Skeletal muscle tissue (tissue), 4 donors: ENCODE measurements around the gene ERAP2. TPM values are rescaled to one million over a fixed set of nuclear protein-coding genes. Genes with fewer than 3 reads are reported as not detected.
A peak's percentile ranks its signal among the peaks of the same experiment; 100 is the strongest.

ENCODE experiments used
- H3K27ac ChIP-seq: one replicate; pipeline ENCODE4 v1.7.0; 2013; ENCODE audit warnings: mild to moderate bottlenecking, low read depth, low read length, inconsistent platforms
- H3K27me3 ChIP-seq, 3 donors: one replicate each; pipeline ENCODE4 v1.7.0; 2013; ENCODE audit warnings: low read length in 3 of 3; ENCODE audit not compliant: control insufficient read depth in 3 of 3, insufficient read depth in 3 of 3
- H3K36me3 ChIP-seq, 3 donors: one replicate each; pipeline ENCODE4 v1.7.0; 2013; ENCODE audit warnings: low read length in 3 of 3; ENCODE audit not compliant: control insufficient read depth in 3 of 3, insufficient read depth in 3 of 3
- H3K4me1 ChIP-seq, 3 donors: one replicate each; pipeline ENCODE4 v1.7.0; 2013; ENCODE audit warnings: low read length in 3 of 3, mild to moderate bottlenecking in 3 of 3; ENCODE audit not compliant: control insufficient read depth in 3 of 3, insufficient read depth in 3 of 3
- H3K4me3 ChIP-seq, 3 donors: one replicate each; pipeline ENCODE4 v1.7.0; 2013; ENCODE audit warnings: low read length in 3 of 3
- H3K9ac ChIP-seq, 3 donors: one replicate each; pipeline ENCODE4 v1.7.0; 2013; ENCODE audit warnings: low read length in 3 of 3, mild to moderate bottlenecking in 3 of 3, moderate library complexity in 2 of 3, low read depth in 1 of 3
- H3K9me3 ChIP-seq, 3 donors: one replicate each; pipeline ENCODE4 v1.7.0; 2013; ENCODE audit warnings: low read length in 3 of 3; ENCODE audit not compliant: control insufficient read depth in 3 of 3
- total RNA-seq: library from RNA; depleted of rRNA; stranded (reverse); fragments of >200 nt; gene quantifications from one replicate; pipeline ENCODE4 v1.2.3, GENCODE V29; 2014
- donor health status: Osteomylitis.

Gene ERAP2
- total RNA-seq, 1 donor from 2014 or later: 20.9 TPM

DNA sequence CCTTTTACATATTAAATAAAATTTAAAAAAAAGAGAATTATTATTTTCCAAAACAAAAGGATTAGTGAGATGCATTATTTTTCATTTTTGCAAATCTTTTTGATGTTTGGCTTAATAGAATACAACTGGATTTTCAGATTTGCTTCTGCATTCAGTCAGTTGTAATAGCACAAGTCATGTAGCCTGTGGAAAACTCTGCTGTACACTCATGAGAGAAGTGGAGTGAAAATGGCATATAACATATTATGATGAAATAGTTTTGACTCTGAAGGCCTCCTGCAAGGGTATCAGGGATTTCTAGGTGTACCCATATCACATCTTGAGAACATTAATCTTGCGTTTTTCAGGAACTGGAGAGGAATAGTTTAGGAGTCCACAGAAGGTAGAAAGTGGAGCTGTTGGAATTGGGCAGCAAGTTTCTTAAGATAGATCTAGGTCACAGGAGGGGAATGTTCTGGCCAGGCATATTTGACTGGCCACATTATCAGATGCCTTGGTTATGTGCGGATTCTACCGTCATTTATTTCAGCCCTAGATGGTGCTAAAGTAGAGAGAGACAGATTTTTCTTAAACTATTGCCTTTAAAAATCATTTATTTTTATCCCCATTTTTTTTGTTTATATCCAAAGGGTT is 75.9 kb downstream of the ERAP2 start:
- Histone ChIP-seq H3K27ac (peak overlapping the region; percentile 90), H3K36me3 (no peaks in the 10 kb centered on the region), H3K4me1 (peaks cover 12 to 20% (median 18%) of the 10 kb centered on the region in 3 donors), H3K4me3 (peak overlapping the region in 2 of 3 donors; percentile 22 to 60), H3K27me3 (no peaks in the 10 kb centered on the region), H3K9ac (peak overlapping the region; percentile 22 to 60 (median 52)), H3K9me3 (no peaks in the 10 kb centered on the region)

DNA sequence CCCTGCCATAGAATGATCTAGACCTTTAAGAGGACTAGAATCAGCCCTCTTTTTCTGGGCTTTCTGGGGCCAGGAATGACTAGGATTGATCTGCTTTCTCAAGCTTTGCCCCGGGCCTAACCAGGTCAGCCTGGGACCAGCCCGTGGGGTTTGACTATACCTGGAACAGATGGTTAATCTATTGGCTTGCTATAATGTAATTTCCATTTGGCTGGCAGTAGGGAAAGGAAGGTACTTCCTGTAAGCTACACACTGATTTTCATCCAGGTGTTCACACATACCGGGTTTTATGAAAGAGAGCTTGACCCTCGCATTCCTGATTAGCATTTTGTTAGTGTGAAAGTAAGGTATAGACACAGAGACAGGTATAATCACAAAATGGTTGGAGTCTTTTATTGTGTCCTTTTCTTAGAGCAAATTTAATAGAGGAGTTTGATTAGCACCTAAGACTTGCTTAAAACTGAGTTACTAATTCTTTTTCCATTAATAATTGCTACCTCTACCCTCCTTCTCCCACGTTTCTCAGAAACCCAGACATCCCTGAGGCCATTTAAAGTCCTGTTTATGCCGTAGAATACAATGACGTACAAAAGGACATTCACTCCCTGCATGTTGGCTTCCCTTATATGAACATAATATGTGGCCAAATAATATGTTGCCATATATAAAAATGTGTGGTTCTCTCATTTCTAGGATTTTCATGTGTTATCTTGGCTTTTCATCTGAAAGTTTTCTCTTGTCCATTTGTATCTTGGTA is 76.9 kb downstream of the ERAP2 start:
- Histone ChIP-seq H3K4me1 (peaks cover 15 to 23% (median 20%) of the 10 kb centered on the region in 3 donors), H3K4me3 (no peak overlapping the region)

GRCh38 chr5:96957254-96958049 is 81.2 kb downstream of the ERAP2 start:
- no peaks in the 10 kb centered on the region for H3K27me3 ChIP-seq
- H3K9me3 ChIP-seq: no peaks in the 10 kb centered on the region
- no peak overlapping the region for H3K4me3 ChIP-seq
- no peaks in the 10 kb centered on the region for H3K36me3 ChIP-seq
- H3K9ac ChIP-seq: no peak overlapping the region
- H3K4me1 ChIP-seq: peaks cover 23 to 27% (median 25%) of the 10 kb centered on the region in 3 donors
- H3K27ac ChIP-seq: no peak overlapping the region

More for the DNA sequence above, 76.9 kb downstream of the ERAP2 start:
- H3K9me3 ChIP-seq: no peaks in the 10 kb centered on the region
- no peaks in the 10 kb centered on the region for H3K36me3 ChIP-seq
- H3K27me3 ChIP-seq: no peaks in the 10 kb centered on the region
- peak overlapping the region; percentile 90 for H3K27ac ChIP-seq
- peak overlapping the region; percentile 22 to 60 (median 52) for H3K9ac ChIP-seq

DNA sequence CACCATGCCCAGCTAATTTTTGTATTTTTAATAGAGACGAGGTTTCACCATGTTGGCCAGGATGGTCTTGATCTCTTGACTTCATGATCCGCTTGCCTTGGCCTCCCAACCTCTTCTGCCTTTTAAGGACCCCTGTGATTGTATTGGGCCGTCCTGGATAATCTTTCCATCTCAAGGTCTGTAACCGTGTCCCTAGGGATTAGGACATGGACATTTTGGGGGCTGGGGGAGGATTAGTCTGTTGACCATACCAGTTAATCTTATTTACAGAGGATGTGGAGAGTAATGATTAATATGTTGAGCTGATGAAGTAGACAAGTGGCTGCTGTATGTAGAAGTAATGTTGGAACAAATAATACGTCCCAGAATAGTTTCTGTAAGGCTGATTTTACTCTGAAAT is 82.7 kb downstream of the ERAP2 start:
- Histone ChIP-seq H3K27me3 (no peaks in the 10 kb centered on the region), H3K9ac (no peak overlapping the region), H3K9me3 (no peaks in the 10 kb centered on the region), H3K4me1 (peaks cover 24 to 31% (median 29%) of the 10 kb centered on the region in 3 donors), H3K27ac (no peak overlapping the region), H3K4me3 (no peak overlapping the region), H3K36me3 (no peaks in the 10 kb centered on the region)

- Histone ChIP-seq H3K9ac (no peak overlapping the region), H3K27me3 (no peaks in the 10 kb centered on the region), H3K27ac (no peak overlapping the region), H3K4me1 (peaks cover 23 to 28% (median 26%) of the 10 kb centered on the region in 3 donors), H3K4me3 (no peak overlapping the region), H3K9me3 (no peaks in the 10 kb centered on the region), H3K36me3 (no peaks in the 10 kb centered on the region)
Measured at GRCh38 chr5:96961053-96961452, 84.8 kb downstream of the ERAP2 start.

DNA sequence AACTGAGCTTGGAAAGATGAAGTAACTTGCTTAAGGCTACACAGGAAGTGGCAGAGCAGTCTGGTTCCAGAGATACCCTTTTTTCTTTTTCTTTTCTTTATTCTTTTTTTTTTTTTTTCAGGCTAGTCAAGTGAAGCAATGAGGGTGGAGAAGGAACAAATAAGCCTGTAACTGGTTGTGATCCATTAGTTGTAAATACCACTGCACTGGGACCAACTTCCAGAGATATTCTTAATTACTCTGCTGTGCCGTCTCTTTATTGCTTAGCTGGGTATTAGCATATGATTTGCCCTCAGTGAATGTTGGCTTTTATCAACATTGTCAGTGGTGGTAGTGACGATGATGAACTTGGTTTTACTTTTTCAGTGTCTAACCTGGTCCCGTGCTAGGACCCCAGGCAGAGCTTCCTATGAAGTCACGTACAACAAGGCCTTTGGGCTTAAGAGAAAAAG is 86.3 kb downstream of the ERAP2 start:
- H3K9ac ChIP-seq: no peak overlapping the region
- H3K4me1 ChIP-seq: peaks cover 18 to 26% (median 23%) of the 10 kb centered on the region in 3 donors
- no peaks in the 10 kb centered on the region for H3K27me3 ChIP-seq
- H3K36me3 ChIP-seq: no peaks in the 10 kb centered on the region
- peak overlapping the region in 1 of 3 donors; percentile 3 for H3K4me3 ChIP-seq
- H3K27ac ChIP-seq: peak overlapping the region; percentile 54
- H3K9me3 ChIP-seq: no peaks in the 10 kb centered on the region

DNA sequence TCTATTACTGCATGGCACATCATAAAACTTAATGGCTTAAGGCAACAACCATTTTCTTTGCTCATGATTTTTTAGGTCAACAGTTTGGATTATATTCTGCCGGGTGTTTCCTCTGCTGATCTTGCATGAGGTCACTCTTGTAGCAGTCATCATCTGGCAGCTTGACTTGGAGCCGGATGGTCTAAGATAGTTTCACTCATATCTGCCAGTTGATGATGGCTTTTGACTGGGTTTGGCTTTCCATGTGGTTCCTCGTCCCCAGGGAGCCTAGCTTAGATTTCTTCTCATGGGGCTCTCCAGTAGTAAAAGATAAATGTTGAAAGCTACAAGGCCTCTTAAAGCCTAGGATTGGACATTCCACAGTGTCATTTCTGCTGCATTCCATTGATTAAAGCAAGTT is 87.0 kb downstream of the ERAP2 start:
- Histone ChIP-seq H3K36me3 (no peaks in the 10 kb centered on the region), H3K4me3 (no peak overlapping the region), H3K27ac (peak overlapping the region; percentile 54), H3K27me3 (no peaks in the 10 kb centered on the region), H3K9me3 (no peaks in the 10 kb centered on the region), H3K9ac (no peak overlapping the region), H3K4me1 (peaks cover 21 to 27% (median 25%) of the 10 kb centered on the region in 3 donors)

DNA sequence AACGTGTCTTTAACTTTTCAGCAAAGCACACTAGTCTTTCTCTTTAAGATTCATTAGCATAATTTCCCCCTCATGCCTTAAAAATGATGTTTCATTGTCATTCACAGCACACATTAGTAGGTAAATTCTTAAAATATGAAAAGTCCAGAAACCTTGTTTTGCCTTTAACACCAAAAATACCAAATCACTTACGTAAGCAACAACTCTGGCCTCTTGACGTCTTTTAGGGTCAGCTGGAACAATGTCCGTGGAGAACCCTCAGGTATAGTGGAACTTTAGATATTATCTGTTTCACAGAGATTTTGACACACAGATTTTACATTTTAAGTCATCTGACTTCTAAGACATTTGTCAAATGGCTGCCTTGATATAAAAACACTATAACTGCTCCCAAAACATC is 90.5 kb downstream of the ERAP2 start:
- H3K27ac ChIP-seq: no peak overlapping the region
- no peaks in the 10 kb centered on the region for H3K9me3 ChIP-seq
- H3K4me3 ChIP-seq: no peak overlapping the region
- H3K27me3 ChIP-seq: no peaks in the 10 kb centered on the region
- H3K36me3 ChIP-seq: no peaks in the 10 kb centered on the region
- peaks cover 24 to 33% (median 26%) of the 10 kb centered on the region in 3 donors for H3K4me1 ChIP-seq
- H3K9ac ChIP-seq: no peak overlapping the region

DNA sequence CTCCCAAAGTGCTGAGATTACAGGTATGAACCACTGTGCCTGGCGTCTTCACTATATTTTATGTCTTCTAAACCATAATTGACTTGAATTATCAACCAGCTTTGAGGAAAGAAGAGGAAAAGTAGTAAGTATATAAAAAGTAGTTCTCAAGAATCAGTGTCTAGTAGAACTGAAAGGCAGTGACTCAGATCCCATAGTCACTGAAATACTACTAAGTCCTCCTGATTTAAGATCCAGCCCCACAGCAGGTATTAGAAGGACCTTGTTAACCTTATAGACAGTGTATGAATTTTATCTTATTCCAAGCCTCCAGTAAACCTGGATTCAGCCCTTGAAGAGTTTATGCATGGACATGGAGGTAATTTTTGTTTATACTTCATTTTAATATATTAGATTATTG is 91.1 kb downstream of the ERAP2 start:
- no peak overlapping the region for H3K9ac ChIP-seq
- H3K27ac ChIP-seq: no peak overlapping the region
- no peaks in the 10 kb centered on the region for H3K36me3 ChIP-seq
- peaks cover 22 to 33% (median 24%) of the 10 kb centered on the region in 3 donors for H3K4me1 ChIP-seq
- no peaks in the 10 kb centered on the region for H3K27me3 ChIP-seq
- H3K9me3 ChIP-seq: no peaks in the 10 kb centered on the region
- H3K4me3 ChIP-seq: no peak overlapping the region
